MCF 10A (cell line): Measurements from ENCODE around the gene TEPSIN. TPM values are rescaled to one million over a fixed set of nuclear protein-coding genes. Genes with fewer than 3 reads are reported as not detected.

Source experiments
- BruUV-seq: library from RNA; stranded (reverse); fragments of 400-500 nt; replicated peaks from 2 replicates; lab custom pipeline; 2021; lab: Mats Ljungman, UMichigan
- CTCF ChIA-PET: fragments of 300-600 bp; sonication (Branson Sonifier 250); formaldehyde crosslinking; extraction: SDS; loops from one replicate; lab custom pipeline; 2021; ENCODE audit warnings: antibody characterized with exemption, inconsistent platforms; lab: Yijun Ruan, JAX
- POLR2A ChIA-PET: fragments of 300-600, 350-650 bp; sonication (Branson Sonifier 250); formaldehyde crosslinking; extraction: SDS; loops from one replicate; lab custom pipeline; 2020; ENCODE audit warnings: antibody characterized with exemption, inconsistent platforms; lab: Yijun Ruan, JAX
- DNase-seq: peaks from one replicate; pipeline ENCODE4 v3.0.0-alpha.2; 2018; ENCODE audit not compliant: unreplicated experiment
- H3K27ac Mint-ChIP-seq: one replicate; pipeline ENCODE4 v1.8.0; 2022; ENCODE audit warnings: mild to moderate bottlenecking, low read depth, mixed read lengths; ENCODE audit not compliant: unreplicated experiment
- H3K27me3 Mint-ChIP-seq: one replicate; pipeline ENCODE4 v1.8.0; 2022; ENCODE audit warnings: mixed read lengths; ENCODE audit not compliant: insufficient read depth, unreplicated experiment
- H3K36me3 Mint-ChIP-seq: one replicate; pipeline ENCODE4 v1.8.0; 2022; ENCODE audit warnings: mild to moderate bottlenecking, moderate library complexity, mixed read lengths; ENCODE audit not compliant: insufficient read depth, unreplicated experiment
- H3K4me1 Mint-ChIP-seq: one replicate; pipeline ENCODE4 v1.8.0; 2022; ENCODE audit warnings: mixed read lengths; ENCODE audit not compliant: insufficient read depth, unreplicated experiment
- H3K4me3 Mint-ChIP-seq: one replicate; pipeline ENCODE4 v1.8.0; 2022; ENCODE audit warnings: mild to moderate bottlenecking, moderate library complexity, mixed read lengths; ENCODE audit not compliant: unreplicated experiment
- H3K9me3 Mint-ChIP-seq: one replicate; pipeline ENCODE4 v1.8.0; 2022; ENCODE audit warnings: mixed read lengths; ENCODE audit not compliant: unreplicated experiment
- intact Hi-C: fragments of 100-400 bp; cut with micrococcal nuclease; formaldehyde crosslinking; loops from 2 replicates; pipeline ENCODE4 v1.14.1; 2022
- total RNA-seq: library from RNA; stranded (reverse); gene quantifications from 2 replicates; pipeline ENCODE4 v1.2.3, GENCODE V29; 2022
- TF ChIP-seq, protein P1 (sequence below): fragments of 200-600 bp; IDR thresholded peaks from one replicate; pipeline ENCODE4 v1.8.0; 2022; ENCODE audit warnings: antibody characterized with exemption, mild to moderate bottlenecking; ENCODE audit not compliant: unreplicated experiment

The TEPSIN gene
- total RNA-seq, 1 experiment from 2014 or later, result 27.4 TPM

DNA sequence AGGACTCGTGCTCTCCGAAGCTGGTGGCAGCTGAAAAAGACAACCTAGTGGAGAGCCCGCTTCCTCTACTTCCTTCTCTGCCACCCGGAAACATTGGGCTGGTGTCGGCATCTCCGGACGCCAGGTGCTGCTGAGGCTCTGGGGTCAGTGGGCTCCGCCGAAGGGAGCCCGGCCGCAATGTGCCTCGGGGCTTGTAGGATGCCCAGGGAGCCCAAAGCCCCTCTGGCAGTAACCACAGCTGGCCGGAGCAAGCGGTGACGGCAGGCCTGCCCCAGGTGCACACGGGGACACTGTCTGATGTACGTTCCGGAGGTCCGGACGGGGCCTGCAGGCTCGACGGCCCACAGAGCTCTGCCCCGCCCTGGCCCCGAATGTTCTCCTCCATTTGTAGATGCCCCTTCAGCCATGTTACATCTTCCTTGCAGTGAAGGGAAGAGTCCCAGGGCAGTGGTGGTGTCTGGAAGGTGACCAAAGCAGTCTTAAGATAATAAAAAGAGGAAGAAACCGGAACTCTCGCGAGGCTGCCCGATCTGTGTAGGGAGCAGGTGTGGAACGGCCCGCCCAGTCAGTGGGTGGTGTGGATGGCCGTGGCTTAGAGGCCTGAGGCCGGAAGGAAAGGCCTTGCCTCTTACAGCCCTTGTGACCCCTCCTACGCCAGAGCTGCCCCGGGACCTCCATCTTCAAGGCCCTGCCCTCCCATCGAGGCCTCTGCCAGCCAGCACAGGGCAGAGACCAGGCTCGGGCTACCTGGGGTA, 22.9 kb upstream of the TEPSIN start:
- CTCF ChIA-PET, result interaction anchor here (0.5 to 1.6 kb wide), 5 partner anchors 9 to 835 kb away, joined by 3 to 4 read pairs (median 3); no protein-coding TSS in a partner anchor
- H3K36me3 Mint-ChIP-seq, result peaks cover 47% of the 10 kb centered on the region
- no peaks in the 10 kb centered on the region for H3K9me3 Mint-ChIP-seq
- intact Hi-C loops, result no loop called here
- H3K27ac Mint-ChIP-seq, result no peak overlapping the region
- TF ChIP-seq, protein P1, sequence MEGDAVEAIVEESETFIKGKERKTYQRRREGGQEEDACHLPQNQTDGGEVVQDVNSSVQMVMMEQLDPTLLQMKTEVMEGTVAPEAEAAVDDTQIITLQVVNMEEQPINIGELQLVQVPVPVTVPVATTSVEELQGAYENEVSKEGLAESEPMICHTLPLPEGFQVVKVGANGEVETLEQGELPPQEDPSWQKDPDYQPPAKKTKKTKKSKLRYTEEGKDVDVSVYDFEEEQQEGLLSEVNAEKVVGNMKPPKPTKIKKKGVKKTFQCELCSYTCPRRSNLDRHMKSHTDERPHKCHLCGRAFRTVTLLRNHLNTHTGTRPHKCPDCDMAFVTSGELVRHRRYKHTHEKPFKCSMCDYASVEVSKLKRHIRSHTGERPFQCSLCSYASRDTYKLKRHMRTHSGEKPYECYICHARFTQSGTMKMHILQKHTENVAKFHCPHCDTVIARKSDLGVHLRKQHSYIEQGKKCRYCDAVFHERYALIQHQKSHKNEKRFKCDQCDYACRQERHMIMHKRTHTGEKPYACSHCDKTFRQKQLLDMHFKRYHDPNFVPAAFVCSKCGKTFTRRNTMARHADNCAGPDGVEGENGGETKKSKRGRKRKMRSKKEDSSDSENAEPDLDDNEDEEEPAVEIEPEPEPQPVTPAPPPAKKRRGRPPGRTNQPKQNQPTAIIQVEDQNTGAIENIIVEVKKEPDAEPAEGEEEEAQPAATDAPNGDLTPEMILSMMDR, result no peak
- POLR2A ChIA-PET, result no interaction called here
- H3K4me3 Mint-ChIP-seq, result no peak overlapping the region
- no TSS peak for BruUV-seq
- H3K4me1 Mint-ChIP-seq, result no peaks in the 10 kb centered on the region
- no peaks in the 10 kb centered on the region for H3K27me3 Mint-ChIP-seq
- DNase-seq, result no peak

DNA sequence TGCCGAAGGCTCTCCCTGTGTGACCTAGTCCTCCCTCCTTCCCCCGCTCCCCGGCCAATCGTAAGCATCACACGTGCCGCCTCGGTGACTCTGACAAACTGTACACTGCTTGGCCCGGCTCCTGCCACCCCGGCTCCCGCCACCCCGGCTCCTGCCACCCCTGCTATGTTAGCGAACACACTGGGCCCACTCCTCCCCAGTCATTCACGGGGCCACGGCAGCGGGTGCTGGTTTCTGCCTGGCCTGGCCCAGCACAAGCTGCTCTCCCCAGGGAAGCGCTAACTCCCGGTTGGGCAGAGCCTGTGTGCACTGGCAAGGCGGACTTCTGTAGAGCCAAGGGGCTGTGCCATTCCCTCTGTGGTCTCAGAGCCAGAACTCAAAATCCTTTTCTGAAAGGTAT, 22.2 kb upstream of the TEPSIN start:
- no peak for DNase-seq
- Mint-ChIP-seq H3K9me3 (no peaks in the 10 kb centered on the region), H3K4me3 (no peak overlapping the region), H3K4me1 (no peaks in the 10 kb centered on the region), H3K36me3 (peaks cover 40% of the 10 kb centered on the region), H3K27me3 (no peaks in the 10 kb centered on the region), H3K27ac (no peak overlapping the region)
- POLR2A ChIA-PET, result no interaction called here
- no TSS peak for BruUV-seq
- intact Hi-C loops, result no loop called here
- TF ChIP-seq, protein P1, result no peak
- CTCF ChIA-PET, result interaction anchor here (0.7 kb wide), 1 partner anchor 35 kb away, joined by 3 read pairs; no protein-coding TSS in a partner anchor

DNA sequence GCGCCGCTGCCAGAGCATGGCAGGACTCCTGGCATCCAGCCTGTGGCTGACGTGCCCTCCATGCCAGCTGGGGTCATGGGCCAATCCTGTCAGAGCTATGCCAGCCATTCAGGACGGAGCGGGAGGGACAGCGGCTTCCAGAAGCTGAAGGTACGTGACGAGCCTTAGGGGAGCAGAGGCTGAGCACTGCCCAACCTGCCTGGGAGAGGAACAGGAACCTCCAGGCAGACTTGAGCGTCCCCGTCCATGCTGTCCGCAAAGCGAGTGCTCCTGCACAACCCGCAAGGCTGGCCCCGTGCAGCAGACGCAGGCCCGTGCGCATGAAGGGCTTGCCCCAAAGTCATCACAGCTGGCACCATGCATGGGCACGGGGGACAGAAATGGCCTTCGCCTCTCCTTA, 21.8 kb upstream of the TEPSIN start:
- CTCF ChIA-PET, result interaction anchor here (0.6 to 0.7 kb wide), 2 partner anchors 36 to 129 kb away, joined by 3 read pairs; no protein-coding TSS in a partner anchor
- intact Hi-C loops, result no loop called here
- Mint-ChIP-seq H3K27ac (no peak overlapping the region), H3K9me3 (no peaks in the 10 kb centered on the region), H3K27me3 (no peaks in the 10 kb centered on the region), H3K4me1 (no peaks in the 10 kb centered on the region), H3K4me3 (no peak overlapping the region), H3K36me3 (peaks cover 36% of the 10 kb centered on the region)
- TF ChIP-seq, protein P1, result no peak
- no TSS peak for BruUV-seq
- POLR2A ChIA-PET, result interaction anchor here (0.5 kb wide), 1 partner anchor 20 kb away, joined by 3 read pairs; no protein-coding TSS in a partner anchor
- no peak for DNase-seq

DNA sequence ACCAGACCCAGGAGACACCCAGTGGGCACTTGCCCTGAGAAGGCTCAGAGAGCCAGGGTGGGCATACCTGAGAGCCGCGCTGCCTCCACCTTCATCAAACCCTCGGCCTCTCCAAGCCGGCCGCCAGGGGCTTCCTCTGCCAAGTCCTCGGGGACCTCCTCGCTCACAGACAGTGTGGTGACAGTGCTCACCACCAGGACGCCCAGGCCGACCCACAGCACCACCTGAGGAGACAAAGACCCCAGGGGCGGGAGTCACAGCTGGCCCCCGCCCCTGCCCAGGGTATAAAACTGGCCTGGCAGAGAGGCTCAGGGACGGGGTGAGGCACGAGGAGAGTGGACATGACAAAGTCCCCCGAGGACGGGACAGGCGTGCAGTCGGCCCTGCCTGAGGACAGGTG, 21.3 kb upstream of the TEPSIN start:
- peaks cover 31% of the 10 kb centered on the region for H3K36me3 Mint-ChIP-seq
- no TSS peak for BruUV-seq
- TF ChIP-seq, protein P1, result no peak
- no peaks in the 10 kb centered on the region for H3K27me3 Mint-ChIP-seq
- no peak overlapping the region for H3K4me3 Mint-ChIP-seq
- no peak for DNase-seq
- H3K27ac Mint-ChIP-seq, result no peak overlapping the region
- intact Hi-C loops, result no loop called here
- ChIA-PET POLR2A (interaction anchor here (0.5 kb wide), 1 partner anchor 20 kb away, joined by 3 read pairs; no protein-coding TSS in a partner anchor), CTCF (interaction anchor here (0.6 kb wide), 1 partner anchor 128 kb away, joined by 3 read pairs; no protein-coding TSS in a partner anchor)
- no peaks in the 10 kb centered on the region for H3K9me3 Mint-ChIP-seq
- H3K4me1 Mint-ChIP-seq, result no peaks in the 10 kb centered on the region
